Measurements from ENCODE around the gene NUP214. TPM values are rescaled to one million over a fixed set of nuclear protein-coding genes. Genes with fewer than 3 reads are reported as not detected.
"Not testable (repeated sequence)": the region's sequence is repeated elsewhere in the genome, so short reads cannot be mapped to it uniquely, and the experiment has no call there.

NUP214 gene
- total RNA-seq, 2 donors from 2014 or later: 29.0 to 30.8 TPM

GRCh38 chr9:131237931-131238401, 112.6 kb downstream of the NUP214 start:
- DNase-seq (peak; percentile 83), ATAC-seq (peak; percentile 51 to 68)
- intact Hi-C loops (cut with DNase I): loop anchor here in 1 of 2 donors (5.0 kb wide), 1 partner anchor 34 kb away; no protein-coding TSS in a partner anchor

- peak; percentile 23 to 24 for ATAC-seq
- intact Hi-C loops (cut with DNase I): loop anchor here in 1 of 2 donors (5.0 kb wide), 1 partner anchor 34 kb away; no protein-coding TSS in a partner anchor
- DNase-seq: no peak
Measured at GRCh38 chr9:131238402-131239021, 113.1 kb downstream of the NUP214 start.

- intact Hi-C loops (cut with DNase I): loop anchor here in 1 of 2 donors (5.0 kb wide), 1 partner anchor 33 kb away; no protein-coding TSS in a partner anchor
- no peak for DNase-seq
- no peak for ATAC-seq
Measured at GRCh38 chr9:131239161-131239975, 114.0 kb downstream of the NUP214 start.

GRCh38 chr9:131240047-131240921, 114.9 kb downstream of the NUP214 start:
- intact Hi-C loops (cut with DNase I): no loop called here
- DNase-seq: no peak
- no peak for ATAC-seq

GRCh38 chr9:131244331-131244730, 118.9 kb downstream of the NUP214 start:
- DNase-seq; ATAC-seq; intact Hi-C loops (cut with DNase I): not testable (repeated sequence)

- ATAC-seq: no peak
- intact Hi-C loops (cut with DNase I): no loop called here
Measured at GRCh38 chr9:131246618-131247017, 121.2 kb downstream of the NUP214 start.

GRCh38 chr9:131252120-131252519, 126.7 kb downstream of the NUP214 start:
- DNase-seq: peak; percentile 24
- intact Hi-C loops (cut with DNase I): no loop called here
- ATAC-seq: peak in 1 of 2 donors; percentile 3

More at GRCh38 chr9:131246618-131247017, 121.2 kb downstream of the NUP214 start:
- DNase-seq: no peak

- DNase-seq (peak; percentile 65), ATAC-seq (peak; percentile 72 to 73)
- intact Hi-C loops (cut with DNase I): no loop called here
Measured at GRCh38 chr9:131253891-131254491, 128.6 kb downstream of the NUP214 start.

GRCh38 chr9:131254626-131255025, 129.2 kb downstream of the NUP214 start:
- ATAC-seq (no peak), DNase-seq (no peak)
- intact Hi-C loops (cut with DNase I): no loop called here

- DNase-seq (peak; percentile 20), ATAC-seq (no peak)
- intact Hi-C loops (cut with DNase I): no loop called here
Measured at GRCh38 chr9:131255676-131256197, 130.4 kb downstream of the NUP214 start.

- intact Hi-C loops (cut with DNase I): no loop called here
- DNase-seq: peak; percentile 16
- ATAC-seq: no peak
Measured at GRCh38 chr9:131257266-131258025, 132.1 kb downstream of the NUP214 start.

GRCh38 chr9:131258186-131258585, 132.8 kb downstream of the NUP214 start:
- intact Hi-C loops (cut with DNase I): no loop called here
- peak; percentile 47 for DNase-seq
- ATAC-seq: no peak

GRCh38 chr9:131258698-131259431, 133.5 kb downstream of the NUP214 start:
- ATAC-seq (no peak), DNase-seq (peak; percentile 21)
- intact Hi-C loops (cut with DNase I): no loop called here

- intact Hi-C loops (cut with DNase I): no loop called here
- peak; percentile 12 for DNase-seq
Measured at GRCh38 chr9:131259432-131259898, 134.1 kb downstream of the NUP214 start.

GRCh38 chr9:131259916-131260597, 134.7 kb downstream of the NUP214 start:
- intact Hi-C loops (cut with DNase I): no loop called here
- ATAC-seq: no peak
- peak; percentile 14 for DNase-seq

More at GRCh38 chr9:131259432-131259898, 134.1 kb downstream of the NUP214 start:
- ATAC-seq: no peak

- intact Hi-C loops (cut with DNase I): no loop called here
- ATAC-seq (no peak), DNase-seq (peak; percentile 18)
Measured at GRCh38 chr9:131260751-131261452, 135.5 kb downstream of the NUP214 start.
